ENCODE results near the gene ACOX2. TPM values are rescaled to one million over a fixed set of nuclear protein-coding genes. Genes with fewer than 3 reads are reported as not detected.

ACOX2 gene
- total RNA-seq, 3 donors from 2014 or later (not counting 1 experiment from before 2014, with no cell fraction given) = not detected

DNA sequence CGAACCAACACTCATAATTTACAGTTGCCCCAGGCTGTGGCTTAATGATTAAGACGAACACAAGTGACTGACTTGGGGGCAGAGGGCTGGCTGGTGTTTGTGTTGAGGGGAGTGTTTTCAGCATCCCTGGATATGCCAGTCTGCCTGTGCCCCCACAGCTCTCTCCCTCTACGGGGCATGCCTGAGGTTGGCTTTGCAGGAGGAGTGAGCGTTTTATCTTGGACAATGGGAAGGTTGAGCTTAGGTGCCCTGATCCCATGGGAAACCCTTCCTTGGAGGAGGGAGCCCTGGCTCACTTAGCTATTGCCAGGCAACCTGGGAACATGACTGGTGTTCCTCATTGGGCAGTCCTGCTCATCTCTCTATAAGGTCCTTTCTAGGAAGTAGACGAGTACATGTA is 22.6 kb upstream of the ACOX2 start:
- DNase-seq (no peak), ATAC-seq (no peak)
- Mint-ChIP-seq H3K36me3 (no peaks in the 10 kb centered on the region), H3K9me3 (no peaks in the 10 kb centered on the region), H3K4me1 (no peaks in the 10 kb centered on the region), H3K27ac (no peak overlapping the region), H3K4me3 (no peak overlapping the region), H3K27me3 (ENCODE audit: low read depth in 2 of 2) (peaks cover 5 to 6% of the 10 kb centered on the region in 2 donors)
- H3K4me1 ChIP-seq (ENCODE audit: control insufficient read depth, insufficient read depth, low read length) = no peaks in the 10 kb centered on the region
- no peaks in the 10 kb centered on the region for H3K36me3 ChIP-seq (ENCODE audit: control insufficient read depth, insufficient read depth, low read length)
- H3K9me3 ChIP-seq (ENCODE audit: control insufficient read depth, insufficient read depth, low read length) = no peaks in the 10 kb centered on the region
- H3K27me3 ChIP-seq (ENCODE audit: control insufficient read depth, insufficient read depth, low read length) = no peaks in the 10 kb centered on the region
- no peak overlapping the region for H3K27ac ChIP-seq (ENCODE audit: low read length)
- TF ChIP-seq CTCF (IDR thresholded peaks at IDR 0.05) = no peak
- WGBS (ENCODE audit: insufficient coverage) = 98% methylated on average over 4 of the region's 5 CpGs
- H3K4me3 ChIP-seq (ENCODE audit: low read length) = no peak overlapping the region
- intact Hi-C loops (cut with micrococcal nuclease) = no loop called here

- TF ChIP-seq CTCF (IDR thresholded peaks at IDR 0.05) = no peak
- Histone ChIP-seq H3K27me3 (ENCODE audit: control insufficient read depth, insufficient read depth, low read length) (no peaks in the 10 kb centered on the region), H3K4me1 (ENCODE audit: control insufficient read depth, insufficient read depth, low read length) (no peaks in the 10 kb centered on the region), H3K4me3 (ENCODE audit: low read length) (no peak overlapping the region), H3K9me3 (ENCODE audit: control insufficient read depth, insufficient read depth, low read length) (no peaks in the 10 kb centered on the region), H3K36me3 (ENCODE audit: control insufficient read depth, insufficient read depth, low read length) (no peaks in the 10 kb centered on the region), H3K27ac (ENCODE audit: low read length) (no peak overlapping the region)
- ATAC-seq = no peak
- DNase-seq = no peak
- WGBS (ENCODE audit: insufficient coverage) = 92% methylated on average over 6 of the region's 6 CpGs
- peaks cover 6 to 9% of the 10 kb centered on the region in 2 donors for H3K27me3 Mint-ChIP-seq (ENCODE audit: low read depth in 2 of 2)
- no peaks in the 10 kb centered on the region for H3K36me3 Mint-ChIP-seq
- H3K9me3 Mint-ChIP-seq = no peaks in the 10 kb centered on the region
- intact Hi-C loops (cut with micrococcal nuclease) = no loop called here
- no peak overlapping the region for H3K27ac Mint-ChIP-seq
- no peaks in the 10 kb centered on the region for H3K4me1 Mint-ChIP-seq
- H3K4me3 Mint-ChIP-seq = no peak overlapping the region
These were observed 20.5 kb upstream of the ACOX2 start for GRCh38 chr3:58557491-58557890.

DNA sequence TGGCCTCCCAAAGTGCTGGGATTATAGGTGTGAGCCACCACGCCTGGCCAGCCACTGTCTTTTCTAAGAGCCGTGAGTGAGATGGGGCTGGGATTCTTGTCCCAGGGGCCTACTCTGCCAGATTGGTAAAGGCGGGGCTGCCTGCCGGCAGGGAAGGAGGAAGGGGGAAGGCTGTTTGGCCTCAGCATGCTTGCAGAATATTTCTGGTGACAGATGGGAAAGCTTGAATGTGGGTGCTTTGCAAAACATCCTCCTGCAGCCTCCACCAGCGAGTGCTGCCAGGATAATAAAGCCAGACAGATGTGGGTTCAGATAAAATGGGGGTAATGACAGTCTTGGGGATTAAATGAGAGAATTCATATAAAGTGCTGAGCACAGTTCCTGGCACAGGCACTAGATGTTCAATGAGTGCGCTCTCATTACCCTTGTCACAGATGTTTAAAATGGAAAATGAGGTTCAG is 19.8 kb upstream of the ACOX2 start:
- 74% methylated on average over 6 of the region's 6 CpGs for WGBS (ENCODE audit: insufficient coverage)

More for the DNA sequence above, 19.8 kb upstream of the ACOX2 start:
- no peaks in the 10 kb centered on the region for H3K4me1 Mint-ChIP-seq
- intact Hi-C loops (cut with micrococcal nuclease) = no loop called here
- peaks cover 6 to 9% of the 10 kb centered on the region in 2 donors for H3K27me3 Mint-ChIP-seq (ENCODE audit: low read depth in 2 of 2)
- TF ChIP-seq CTCF (IDR thresholded peaks at IDR 0.05) = no peak
- no peaks in the 10 kb centered on the region for H3K36me3 Mint-ChIP-seq
- no peak for DNase-seq
- ATAC-seq = no peak
- no peaks in the 10 kb centered on the region for H3K27me3 ChIP-seq (ENCODE audit: control insufficient read depth, insufficient read depth, low read length)
- no peaks in the 10 kb centered on the region for H3K4me1 ChIP-seq (ENCODE audit: control insufficient read depth, insufficient read depth, low read length)
- no peak overlapping the region for H3K27ac ChIP-seq (ENCODE audit: low read length)
- no peaks in the 10 kb centered on the region for H3K9me3 ChIP-seq (ENCODE audit: control insufficient read depth, insufficient read depth, low read length)
- no peak overlapping the region for H3K4me3 ChIP-seq (ENCODE audit: low read length)
- H3K9me3 Mint-ChIP-seq = no peaks in the 10 kb centered on the region
- no peak overlapping the region for H3K27ac Mint-ChIP-seq
- no peaks in the 10 kb centered on the region for H3K36me3 ChIP-seq (ENCODE audit: control insufficient read depth, insufficient read depth, low read length)
- no peak overlapping the region for H3K4me3 Mint-ChIP-seq

Measured in natural killer cell (primary cell).